Activated CD4-positive, alpha-beta T cell treated with anti-CD3 and anti-CD28 coated beads for 1 hour (primary cell): ENCODE measurements around the gene OR6C3.
"Not testable (repeated sequence)": the region's sequence is repeated elsewhere in the genome, so short reads cannot be mapped to it uniquely, and the experiment has no call there.

Experiments used
- DNase-seq: peaks from one replicate; pipeline ENCODE4 v3.0.0-alpha.2; 2020

OR6C3 gene

DNA sequence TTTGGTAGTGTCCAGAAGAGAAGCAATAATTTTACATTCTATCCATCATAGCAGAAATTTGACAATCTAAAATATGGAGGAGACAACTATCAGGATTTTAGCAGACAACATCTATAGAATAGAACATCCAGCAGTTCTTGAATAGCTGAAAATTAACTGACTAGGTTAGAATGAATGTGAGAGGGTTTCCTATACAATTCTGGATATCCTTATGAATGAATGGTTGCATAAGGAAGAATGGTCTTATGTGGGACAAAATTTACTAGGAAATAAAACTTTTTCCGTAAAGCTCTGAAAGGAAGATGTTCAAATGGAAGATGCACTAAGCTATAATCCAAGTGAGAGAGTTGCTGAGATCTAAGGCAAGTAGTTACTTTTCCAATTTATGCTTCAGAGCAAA lies at the start of gene OR6C3:
TSS of gene OR6C3 (plus strand) at position 301 of the 400 bp plus-strand sequence. CDS start 955 bp downstream, outside the sequence.
- no peak for DNase-seq

- no peak for DNase-seq
These were observed 49.6 kb upstream of the OR6C3 start for GRCh38 chr12:55280991-55281390.

DNA sequence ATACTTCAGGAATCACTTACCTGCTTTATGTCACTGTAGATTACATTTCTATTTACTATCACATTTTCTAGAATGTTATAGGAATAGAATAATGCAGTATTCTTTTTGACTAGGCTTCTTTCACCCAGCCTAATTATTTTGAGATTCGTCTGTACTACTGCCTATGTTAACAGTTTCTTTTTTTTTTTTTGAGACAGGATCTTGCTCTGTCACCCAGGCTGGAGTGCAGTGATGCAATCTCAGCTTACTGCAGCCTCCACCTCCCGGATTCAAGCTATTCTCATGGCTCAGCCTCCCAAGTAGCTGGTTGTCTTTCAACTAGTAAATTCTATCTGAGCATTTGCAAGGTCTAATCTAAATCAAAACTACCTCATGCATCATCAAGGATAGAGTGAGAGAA lies 40.5 kb upstream of the OR6C3 start:
- no peak for DNase-seq

GRCh38 chr12:55296469-55296868 lies 34.1 kb upstream of the OR6C3 start, which contains the start of gene OR6C6:
Gene OR6C6, minus strand, starts transcription at chr12:55296569. Its CDS starts 1,337 bp downstream, at chr12:55295232.
- DNase-seq: no peak

DNA sequence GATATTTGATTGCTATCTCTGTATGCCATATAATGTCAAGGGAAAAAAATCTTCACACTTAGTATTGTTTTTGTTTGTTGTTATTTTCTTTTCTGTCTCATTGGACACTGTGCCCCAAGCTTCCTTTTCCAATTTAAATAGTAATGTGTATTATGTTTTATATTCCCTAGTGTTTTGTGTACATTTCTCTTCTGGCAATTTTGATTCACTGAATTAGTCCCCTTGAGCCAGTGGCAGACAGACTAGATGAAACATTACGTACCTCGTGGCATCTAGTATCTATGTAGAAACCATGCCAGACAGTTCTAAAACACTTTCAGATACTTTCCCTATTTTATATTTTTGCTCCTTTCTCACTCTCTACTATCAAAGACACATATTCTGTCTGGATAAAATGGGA lies 16.5 kb upstream of the OR6C3 start, which contains the start of gene OR6C1:
TSS of gene OR6C1 (plus strand) at position 301 of the 400 bp plus-strand sequence. CDS start 6,257 bp downstream, outside the sequence.
- DNase-seq: no peak

- no peak for DNase-seq
These were observed 10.3 kb upstream of the OR6C3 start for GRCh38 chr12:55320201-55320600.

GRCh38 chr12:55325801-55326200 lies 4.7 kb upstream of the OR6C3 start:
- not testable (repeated sequence) for DNase-seq

DNA sequence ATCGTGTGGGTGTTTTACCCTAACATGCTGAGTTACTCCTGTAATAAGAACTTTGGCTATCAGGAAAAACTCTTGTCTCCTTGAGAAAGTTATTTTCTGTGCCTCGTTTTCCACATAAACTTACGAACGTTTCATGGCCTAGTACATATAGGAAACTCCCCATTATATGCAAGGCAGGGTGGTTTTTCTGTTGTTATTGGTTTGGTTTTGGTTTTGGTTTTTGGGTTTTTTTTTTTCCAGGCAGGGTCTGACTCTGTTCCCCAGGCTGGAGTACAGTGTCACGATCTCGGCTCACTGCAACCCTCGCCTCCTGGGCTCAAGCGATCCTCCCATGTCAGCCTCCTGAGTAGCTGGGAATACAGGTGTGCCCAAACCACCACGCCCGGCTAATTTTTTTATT lies 5.5 kb downstream of the OR6C3 start:
- no peak for DNase-seq

DNA sequence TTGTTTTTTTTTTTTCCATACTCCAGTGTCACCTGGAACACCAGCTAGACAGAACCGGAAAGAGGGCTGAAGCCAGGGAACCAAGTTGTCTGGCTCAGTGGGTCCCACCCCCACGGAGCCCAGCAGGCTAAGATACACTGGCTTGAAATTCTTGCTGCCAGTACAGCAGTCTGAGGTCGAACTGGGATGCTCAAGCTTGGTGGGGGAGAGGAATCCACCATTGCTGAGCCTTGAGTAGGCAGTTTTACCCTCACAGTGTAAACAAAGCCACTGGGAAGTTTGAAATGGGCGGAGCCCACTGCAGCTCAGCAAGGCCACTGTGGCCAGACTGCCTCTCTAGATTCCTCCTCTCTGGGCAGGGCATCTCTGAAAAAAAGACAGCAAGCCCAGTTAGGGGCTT lies 24.8 kb downstream of the OR6C3 start:
- DNase-seq: not testable (repeated sequence)

DNA sequence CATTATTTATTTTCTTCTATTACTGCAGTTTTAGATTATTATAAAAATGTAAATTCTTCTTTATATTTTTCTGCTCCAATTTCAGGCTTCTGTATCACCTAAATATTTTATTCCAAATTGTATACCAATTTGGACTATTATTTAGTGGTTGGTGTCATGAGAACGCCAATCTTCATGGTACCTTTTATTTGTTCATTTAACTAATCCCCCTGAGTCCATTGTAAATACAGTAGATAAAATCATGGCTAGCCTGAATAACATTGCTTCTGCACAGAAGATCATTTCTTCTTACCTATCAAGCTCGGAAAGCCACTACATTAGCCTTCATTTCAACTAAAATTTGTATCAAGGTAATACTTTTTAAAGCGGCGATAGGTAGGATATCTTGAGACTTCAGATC lies 32.1 kb downstream of the OR6C3 start, which contains the start of gene OR6C75:
TSS of gene OR6C75 (plus strand) at position 301 of the 400 bp plus-strand sequence. CDS start 2,136 bp downstream, outside the sequence.
- DNase-seq: no peak

GRCh38 chr12:55365086-55365485 lies 34.5 kb downstream of the OR6C3 start:
- no peak for DNase-seq

DNA sequence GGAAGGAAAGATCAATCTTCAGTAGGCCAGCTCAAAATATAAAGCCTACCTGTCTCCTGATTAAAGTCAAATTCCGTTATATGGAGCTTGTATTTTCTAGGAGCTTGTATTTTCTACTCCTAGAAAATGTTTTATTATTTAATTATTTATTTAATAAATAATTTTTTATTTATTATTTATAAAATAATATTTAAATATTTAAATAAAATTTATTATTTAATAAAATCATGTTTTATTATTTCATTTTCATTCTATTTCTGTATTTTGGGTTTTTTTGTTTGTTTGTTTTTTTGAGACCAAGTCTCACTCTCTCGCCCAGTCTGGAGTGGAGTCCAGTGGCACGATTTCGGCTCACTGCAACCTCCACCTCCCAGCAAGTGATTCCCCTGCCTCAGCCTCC lies 42.0 kb downstream of the OR6C3 start:
- no peak for DNase-seq
